Lung microvascular endothelial cell (primary cell): ENCODE measurements around the gene DAAM2. TPM values are rescaled to one million over a fixed set of nuclear protein-coding genes. Genes with fewer than 3 reads are reported as not detected.

Source experiments
- DNase-seq, 2 donors: peaks; one replicate each; pipeline versions ENCODE4 v3.0.0 to v3.0.0-alpha.2; 2010; ENCODE audit warnings: low read depth in 2 of 2
- total RNA-seq: library from RNA; depleted of rRNA; stranded (reverse); fragments of >200 nt; gene quantifications from 2 replicates; pipeline ENCODE4 v1.2.1, GENCODE V29; 2014

The DAAM2 gene
- total RNA-seq, 1 donor from 2014 or later = 0.20 TPM

- DNase-seq = no peak
Measured at GRCh38 chr6:39844866-39845265, 52.7 kb downstream of the DAAM2 start.

- no peak for DNase-seq
Measured at GRCh38 chr6:39847221-39847620, 55.0 kb downstream of the DAAM2 start.

- DNase-seq = no peak
Measured at GRCh38 chr6:39848171-39848570, 56.0 kb downstream of the DAAM2 start.

GRCh38 chr6:39849228-39849627 is 57.1 kb downstream of the DAAM2 start:
- no peak for DNase-seq

GRCh38 chr6:39849764-39850163 is 57.6 kb downstream of the DAAM2 start:
- no peak for DNase-seq

GRCh38 chr6:39850736-39851297 is 58.6 kb downstream of the DAAM2 start:
- DNase-seq = no peak

GRCh38 chr6:39851331-39851730 is 59.2 kb downstream of the DAAM2 start:
- DNase-seq = no peak

- no peak for DNase-seq
Measured at GRCh38 chr6:39852324-39852723, 60.1 kb downstream of the DAAM2 start.

GRCh38 chr6:39853604-39854003 is 61.4 kb downstream of the DAAM2 start:
- no peak for DNase-seq

- DNase-seq = no peak
Measured at GRCh38 chr6:39855356-39855995, 63.3 kb downstream of the DAAM2 start.

GRCh38 chr6:39859025-39859424 is 66.8 kb downstream of the DAAM2 start:
- no peak for DNase-seq

- DNase-seq = no peak
Measured at GRCh38 chr6:39861663-39862062, 69.5 kb downstream of the DAAM2 start.

GRCh38 chr6:39865011-39865888 is 73.1 kb downstream of the DAAM2 start:
- DNase-seq = peak; percentile 71 to 78

GRCh38 chr6:39867592-39867991 is 75.4 kb downstream of the DAAM2 start:
- no peak for DNase-seq

- no peak for DNase-seq
Measured at GRCh38 chr6:39870950-39871349, 78.8 kb downstream of the DAAM2 start.

GRCh38 chr6:39873439-39873838 is 81.3 kb downstream of the DAAM2 start:
- no peak for DNase-seq

- peak in 1 of 2 donors; percentile 34 for DNase-seq
Measured at GRCh38 chr6:39876111-39876510, 83.9 kb downstream of the DAAM2 start.

- no peak for DNase-seq
Measured at GRCh38 chr6:39876826-39877225, 84.7 kb downstream of the DAAM2 start.

GRCh38 chr6:39879535-39879934 is 87.4 kb downstream of the DAAM2 start:
- no peak for DNase-seq

- no peak for DNase-seq
Measured at GRCh38 chr6:39880594-39880993, 88.4 kb downstream of the DAAM2 start.

GRCh38 chr6:39881851-39882530 is 89.8 kb downstream of the DAAM2 start:
- DNase-seq = no peak

GRCh38 chr6:39882531-39882899 is 90.3 kb downstream of the DAAM2 start:
- peak; percentile 64 to 93 for DNase-seq
